ENCODE data around the gene CTDP1.

Gene CTDP1

GRCh38 chr18:79769698-79770500 is 90.3 kb downstream of the CTDP1 start:
- H3K27ac ChIP-seq = no peak overlapping the region
- POLR2A ChIA-PET (ENCODE audit: low non-redundant PET) = no interaction called here
- DNase-seq (ENCODE audit: low spot score) = no peak
- CTCF ChIA-PET = no interaction called here
- TF ChIP-seq CTCF (conservative IDR thresholded peaks at IDR 0.05; ENCODE audit: low read depth) = no peak

GRCh38 chr18:79770501-79770815 is 90.9 kb downstream of the CTDP1 start:
- DNase-seq (ENCODE audit: low spot score) = no peak
- POLR2A ChIA-PET (ENCODE audit: low non-redundant PET) = no interaction called here
- H3K27ac ChIP-seq = no peak overlapping the region
- CTCF ChIA-PET = interaction anchor here (0.6 kb wide), 1 partner anchor 410 kb away, joined by 6 read pairs; no protein-coding TSS in a partner anchor
- no peak for TF ChIP-seq CTCF (conservative IDR thresholded peaks at IDR 0.05; ENCODE audit: low read depth)

GRCh38 chr18:79770826-79771225 is 91.2 kb downstream of the CTDP1 start:
- CTCF ChIA-PET = interaction anchor here (0.6 kb wide), 1 partner anchor 411 kb away, joined by 6 read pairs; no protein-coding TSS in a partner anchor
- DNase-seq (ENCODE audit: low spot score) = no peak
- POLR2A ChIA-PET (ENCODE audit: low non-redundant PET) = no interaction called here
- TF ChIP-seq CTCF (conservative IDR thresholded peaks at IDR 0.05; ENCODE audit: low read depth) = no peak
- H3K27ac ChIP-seq = no peak overlapping the region

DNA sequence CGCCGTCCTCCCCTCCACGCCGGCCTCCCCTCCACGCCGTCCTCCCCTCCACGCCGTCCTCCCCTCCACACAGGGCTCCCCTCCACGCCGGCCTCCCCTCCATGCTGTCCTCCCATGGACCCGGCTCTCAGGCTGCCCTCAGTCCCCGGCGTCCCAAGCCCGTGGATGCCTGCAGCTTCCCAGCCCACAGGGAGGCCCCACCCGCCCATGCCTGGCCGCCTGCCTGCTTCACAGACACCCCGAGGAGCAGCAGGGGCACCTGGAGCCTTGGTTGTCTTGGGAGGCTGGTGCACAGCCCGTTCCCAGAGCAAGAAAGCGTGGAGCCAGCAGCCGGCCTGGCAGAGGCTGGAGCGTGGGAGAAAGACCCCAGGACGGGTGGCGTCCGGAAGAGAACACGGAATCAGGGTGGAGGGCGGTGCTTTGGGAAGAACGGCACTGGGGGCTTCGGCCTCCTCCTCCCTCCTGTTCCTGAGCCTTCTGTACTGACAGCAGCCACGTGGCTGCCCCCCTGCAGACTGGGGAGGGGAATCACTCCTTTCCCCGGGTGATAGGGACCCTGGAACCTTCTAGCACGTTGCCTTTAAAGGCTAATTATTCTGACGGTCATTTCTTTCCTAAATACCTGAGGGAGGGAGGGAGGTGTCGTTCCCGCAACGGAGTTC is 92.0 kb downstream of the CTDP1 start:
- DNase-seq (ENCODE audit: low spot score) = no peak
- TF ChIP-seq CTCF (conservative IDR thresholded peaks at IDR 0.05; ENCODE audit: low read depth) = no peak
- CTCF ChIA-PET = no interaction called here
- POLR2A ChIA-PET (ENCODE audit: low non-redundant PET) = no interaction called here
- no peak overlapping the region for H3K27ac ChIP-seq

DNA sequence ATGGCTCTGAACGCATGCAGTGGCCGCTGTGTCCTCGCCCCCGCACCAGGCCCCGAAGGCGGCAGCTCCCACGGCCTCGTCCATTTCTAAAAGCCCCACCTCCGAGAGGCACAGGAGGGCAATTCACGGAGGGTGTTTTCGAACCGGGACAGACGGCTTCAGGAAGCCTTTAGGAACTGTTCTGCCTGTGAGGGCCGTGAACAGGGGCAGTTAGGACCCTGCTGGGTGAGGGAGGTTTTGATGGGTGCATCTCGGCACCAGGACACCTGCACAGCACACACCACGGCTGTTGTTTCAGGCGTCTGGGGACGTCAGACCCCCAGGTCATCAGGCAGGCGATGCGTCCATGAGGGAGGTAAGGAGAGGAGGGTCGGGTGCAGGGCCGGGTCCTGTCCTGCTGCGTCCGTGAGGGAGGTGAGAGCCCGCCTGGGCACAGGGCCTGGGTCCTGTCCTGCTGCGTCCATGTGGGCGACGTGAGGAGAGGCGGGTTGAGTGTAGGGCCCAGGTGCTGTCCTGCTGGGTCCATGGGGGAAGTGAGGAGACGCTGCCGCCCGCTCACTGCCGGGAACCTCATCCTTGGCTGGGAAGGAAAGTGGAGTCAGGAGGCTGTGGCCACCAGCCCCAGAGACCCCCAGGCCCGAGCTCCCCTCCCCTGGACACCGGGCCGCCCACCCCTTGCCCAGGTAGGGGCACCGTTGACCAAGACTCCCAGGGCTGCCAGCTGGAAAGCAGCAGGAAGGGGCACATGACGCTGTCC is 92.7 kb downstream of the CTDP1 start:
- POLR2A ChIA-PET (ENCODE audit: low non-redundant PET) = no interaction called here
- CTCF ChIA-PET = no interaction called here

More for the DNA sequence above, 92.7 kb downstream of the CTDP1 start:
- no peak for TF ChIP-seq CTCF (conservative IDR thresholded peaks at IDR 0.05; ENCODE audit: low read depth)
- no peak for DNase-seq (ENCODE audit: low spot score)
- H3K27ac ChIP-seq = no peak overlapping the region

All from RWPE1 (cell line).